Thyroid gland (tissue), 4 donors: ENCODE data around the gene ZNF554. TPM values are rescaled to one million over a fixed set of nuclear protein-coding genes. Genes with fewer than 3 reads are reported as not detected.
"Not testable (repeated sequence)": the region's sequence is repeated elsewhere in the genome, so short reads cannot be mapped to it uniquely, and the experiment has no call there.

Source experiments
- DNase-seq, 2 donors: peaks; one replicate each; pipeline ENCODE4 v3.0.0-alpha.2; 2019
- H3K27ac ChIP-seq, 3 donors: fragments of 200-600 bp; sonication (generic); 1 replicate in 2 of 3; 2 replicates in 1 of 3; pipeline ENCODE4 v1.5.1; 2016 to 2019; ENCODE audit warnings: mild to moderate bottlenecking in 1 of 3, moderate library complexity in 1 of 3
- H3K27me3 ChIP-seq: fragments of 200-600 bp; sonication (generic); one replicate; pipeline ENCODE4 v1.5.1; 2019
- H3K36me3 ChIP-seq, 2 donors: fragments of 200-600 bp; sonication (generic); one replicate each; pipeline ENCODE4 v1.5.1; 2016 to 2019
- H3K4me1 ChIP-seq, 2 donors: fragments of 200-600 bp; sonication (generic); one replicate each; pipeline ENCODE4 v1.5.1; 2017 to 2019
- H3K4me3 ChIP-seq, 3 donors: fragments of 200-600 bp; sonication (generic); replicated peaks in 1 of 3; 1 replicate in 2 of 3; 2 replicates in 1 of 3; pipeline ENCODE4 v1.5.1; 2016; ENCODE audit warnings: mild to moderate bottlenecking in 1 of 3
- H3K9me3 ChIP-seq: fragments of 200-600 bp; sonication (generic); one replicate; pipeline ENCODE4 v1.5.1; 2017
- POLR2A ChIP-seq, 2 donors: fragments of 450-650 bp; IDR thresholded peaks; one replicate each; pipeline ENCODE4 v1.6.1; 2017; ENCODE audit warnings: antibody characterized with exemption in 2 of 2, mild to moderate bottlenecking in 2 of 2, moderate library complexity in 1 of 2
- WGBS, 2 donors: methylation state at CpG; one replicate each; pipeline ENCODE4 v1.1.5; 2017; 5-methylcytosine and 5-hydroxymethylcytosine counted together
- intact Hi-C: fragments of 100-400 bp; cut with DNase I; formaldehyde crosslinking; loops from one replicate; pipeline ENCODE4 v1.15.1; 2023
- total RNA-seq, 4 donors: library from RNA; depleted of rRNA; stranded (reverse); fragments of >200 nt; gene quantifications; one replicate each; pipeline ENCODE4 v1.2.3, GENCODE V29; 2016
- TF ChIP-seq, protein P1 (sequence below), 6 experiments: fragments of 200-600 bp in 3 of 6; fragments of 450-650 bp in 3 of 6; sonication (generic) in 3 of 6; IDR thresholded peaks; one replicate each; pipeline ENCODE4 v1.5.1; 2016 to 2019; ENCODE audit warnings: antibody characterized with exemption in 6 of 6, mild to moderate bottlenecking in 2 of 6, inconsistent platforms in 1 of 6, moderate library complexity in 1 of 6

The ZNF554 gene
- total RNA-seq, 4 donors from 2014 or later, result 4.9 to 9.2 (median 6.2) TPM

DNA sequence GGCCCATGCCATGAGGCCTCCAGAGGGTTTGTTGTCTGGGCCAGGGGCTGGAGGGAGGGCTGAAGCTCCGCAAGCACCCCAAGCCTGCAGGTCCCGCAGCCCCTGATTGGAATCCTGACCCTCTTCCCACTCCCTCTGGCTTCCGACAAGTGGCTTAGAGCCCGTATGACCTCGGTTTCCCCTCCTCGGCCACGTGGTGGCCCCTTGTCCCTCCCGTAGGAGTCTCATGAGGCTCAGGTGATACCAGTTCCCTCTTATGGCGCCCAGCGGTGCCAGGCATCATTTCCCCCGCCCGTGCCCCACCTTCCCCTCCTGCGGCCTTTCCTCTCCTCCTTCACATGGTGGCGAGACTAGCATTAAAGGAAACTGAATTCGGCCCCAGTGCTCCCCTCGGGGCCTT lies 28.2 kb upstream of the ZNF554 start:
- Histone ChIP-seq H3K4me3 (no peak overlapping the region), H3K27ac (peak overlapping the region; percentile 55 to 72 (median 64)), H3K27me3 (no peaks in the 10 kb centered on the region), H3K4me1 (peaks cover 14 to 31% of the 10 kb centered on the region in 2 donors), H3K36me3 (peaks cover 0 to 8% of the 10 kb centered on the region in 2 donors), H3K9me3 (no peaks in the 10 kb centered on the region)
- intact Hi-C loops, result no loop called here
- TF ChIP-seq, protein P1, sequence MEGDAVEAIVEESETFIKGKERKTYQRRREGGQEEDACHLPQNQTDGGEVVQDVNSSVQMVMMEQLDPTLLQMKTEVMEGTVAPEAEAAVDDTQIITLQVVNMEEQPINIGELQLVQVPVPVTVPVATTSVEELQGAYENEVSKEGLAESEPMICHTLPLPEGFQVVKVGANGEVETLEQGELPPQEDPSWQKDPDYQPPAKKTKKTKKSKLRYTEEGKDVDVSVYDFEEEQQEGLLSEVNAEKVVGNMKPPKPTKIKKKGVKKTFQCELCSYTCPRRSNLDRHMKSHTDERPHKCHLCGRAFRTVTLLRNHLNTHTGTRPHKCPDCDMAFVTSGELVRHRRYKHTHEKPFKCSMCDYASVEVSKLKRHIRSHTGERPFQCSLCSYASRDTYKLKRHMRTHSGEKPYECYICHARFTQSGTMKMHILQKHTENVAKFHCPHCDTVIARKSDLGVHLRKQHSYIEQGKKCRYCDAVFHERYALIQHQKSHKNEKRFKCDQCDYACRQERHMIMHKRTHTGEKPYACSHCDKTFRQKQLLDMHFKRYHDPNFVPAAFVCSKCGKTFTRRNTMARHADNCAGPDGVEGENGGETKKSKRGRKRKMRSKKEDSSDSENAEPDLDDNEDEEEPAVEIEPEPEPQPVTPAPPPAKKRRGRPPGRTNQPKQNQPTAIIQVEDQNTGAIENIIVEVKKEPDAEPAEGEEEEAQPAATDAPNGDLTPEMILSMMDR (IDR thresholded peaks at IDR 0.05), result no peak
- DNase-seq, result no peak
- WGBS, 2 donors, result 88 to 93% methylated on average over 16 of the region's 16 CpGs

DNA sequence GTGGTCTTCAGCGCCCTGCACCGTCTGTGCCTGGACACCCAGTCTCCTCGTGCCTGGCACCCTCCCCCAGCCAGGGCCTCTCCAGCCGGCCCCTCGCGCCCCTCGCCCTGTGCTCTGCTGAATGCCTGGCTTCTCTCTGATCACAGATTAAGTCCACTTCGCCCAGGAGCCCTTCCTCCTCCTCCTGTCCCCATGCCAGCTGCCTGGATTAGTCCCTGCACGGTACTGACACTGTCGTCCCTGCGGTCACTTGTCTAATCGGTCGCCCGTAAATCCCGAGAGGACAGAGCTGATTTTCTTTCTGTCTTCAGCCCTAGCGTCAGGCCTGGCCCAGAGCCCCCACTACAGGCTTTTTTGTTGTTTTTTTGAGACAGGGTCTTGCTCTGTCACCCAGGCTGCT lies 27.8 kb upstream of the ZNF554 start:
- no peaks in the 10 kb centered on the region for H3K9me3 ChIP-seq
- TF ChIP-seq POLR2A (IDR thresholded peaks at IDR 0.05), result no peak
- TF ChIP-seq, protein P1 (IDR thresholded peaks at IDR 0.05), result no peak
- no peak overlapping the region for H3K4me3 ChIP-seq
- 54 to 66% methylated on average over 16 of the region's 16 CpGs for WGBS, 2 donors
- no peaks in the 10 kb centered on the region for H3K27me3 ChIP-seq
- peaks cover 0 to 8% of the 10 kb centered on the region in 2 donors for H3K36me3 ChIP-seq
- H3K4me1 ChIP-seq, result peaks cover 13 to 31% of the 10 kb centered on the region in 2 donors
- intact Hi-C loops, result no loop called here
- DNase-seq, result peak; percentile 86 to 95
- peak overlapping the region; percentile 55 to 72 (median 64) for H3K27ac ChIP-seq

DNA sequence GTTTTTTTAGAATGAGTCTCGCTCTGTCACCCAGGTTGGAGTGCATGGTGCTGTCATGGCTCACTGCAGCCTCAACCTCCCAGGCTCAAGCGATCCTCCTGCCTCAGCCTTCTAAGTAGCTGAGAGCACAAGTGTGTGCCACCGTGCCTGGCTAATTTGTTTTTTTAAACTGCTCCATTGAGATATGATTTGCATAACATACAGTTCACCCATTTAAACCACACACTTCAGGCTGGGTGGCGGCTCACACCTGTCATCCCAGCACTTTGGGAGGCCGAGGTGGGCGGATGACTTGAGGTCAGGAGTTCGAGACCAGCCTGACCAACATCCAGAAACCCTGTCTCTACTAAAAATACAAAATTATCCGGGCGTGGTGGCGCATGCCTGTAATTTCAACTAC lies 27.0 kb upstream of the ZNF554 start:
- H3K27me3 ChIP-seq, H3K4me3 ChIP-seq, intact Hi-C loops, H3K9me3 ChIP-seq, DNase-seq: not testable (repeated sequence)
- Histone ChIP-seq H3K27ac (peak overlapping the region; percentile 51 to 72 (median 64)), H3K36me3 (peaks cover 0 to 12% of the 10 kb centered on the region in 2 donors), H3K4me1 (peaks cover 13 to 31% of the 10 kb centered on the region in 2 donors)
- 87 to 91% methylated on average over 10 of the region's 10 CpGs for WGBS, 2 donors

DNA sequence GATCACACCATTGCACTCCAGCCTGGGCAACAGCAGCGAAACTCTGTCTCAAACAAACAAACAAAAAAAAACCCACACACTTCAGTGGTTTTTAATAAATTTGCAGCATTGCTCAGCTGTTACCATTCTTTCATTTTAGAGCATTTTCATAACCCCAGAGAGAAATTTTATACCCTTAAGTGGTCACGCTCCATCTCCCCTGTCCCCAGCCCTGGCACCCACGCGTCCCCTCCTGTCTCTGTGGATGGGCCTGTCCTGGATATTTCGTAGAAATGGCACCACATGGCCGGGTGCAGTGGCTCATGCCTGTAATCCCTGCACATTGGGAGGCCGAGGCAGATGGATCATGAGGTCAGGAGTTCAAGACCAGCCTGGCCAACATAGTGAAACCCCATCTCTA lies 26.5 kb upstream of the ZNF554 start:
- Histone ChIP-seq H3K27ac (peak overlapping the region in 2 of 3 donors; percentile 46 to 64), H3K9me3 (no peaks in the 10 kb centered on the region), H3K36me3 (peaks cover 0 to 15% of the 10 kb centered on the region in 2 donors), H3K27me3 (no peaks in the 10 kb centered on the region), H3K4me1 (peaks cover 13 to 31% of the 10 kb centered on the region in 2 donors), H3K4me3 (no peak overlapping the region)
- intact Hi-C loops, result no loop called here
- DNase-seq, result peak in 1 of 2 donors; percentile 46
- TF ChIP-seq POLR2A (IDR thresholded peaks at IDR 0.05), result no peak
- TF ChIP-seq, protein P1 (IDR thresholded peaks at IDR 0.05), result no peak
- WGBS, 2 donors, result 66 to 83% methylated on average over 7 of the region's 7 CpGs

DNA sequence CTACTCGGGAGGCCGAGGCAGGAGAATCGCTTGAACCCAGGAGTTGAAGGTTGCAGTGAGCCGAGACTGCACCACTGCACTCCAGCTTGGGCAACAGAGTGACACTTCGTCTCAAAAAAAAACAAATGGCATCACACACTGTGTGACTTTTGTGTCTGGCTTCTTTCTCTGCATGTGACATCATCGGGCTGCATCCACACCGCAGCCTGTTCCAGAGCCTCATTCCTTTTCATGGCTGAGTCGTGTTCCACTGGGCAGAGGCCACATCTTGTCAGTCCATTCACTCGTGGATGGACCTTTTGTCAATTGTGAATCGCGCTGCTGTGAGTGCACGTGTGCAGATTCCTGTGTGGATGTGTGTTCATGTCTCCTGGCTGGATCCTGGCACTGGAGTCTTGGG lies 26.1 kb upstream of the ZNF554 start:
- peaks cover 0 to 15% of the 10 kb centered on the region in 2 donors for H3K36me3 ChIP-seq
- no peaks in the 10 kb centered on the region for H3K27me3 ChIP-seq
- no peak overlapping the region for H3K4me3 ChIP-seq
- WGBS, 2 donors, result 93 to 94% methylated on average over 12 of the region's 12 CpGs
- H3K9me3 ChIP-seq, result no peaks in the 10 kb centered on the region
- H3K27ac ChIP-seq, result peak overlapping the region in 2 of 3 donors; percentile 46 to 64
- H3K4me1 ChIP-seq, result peaks cover 13 to 31% of the 10 kb centered on the region in 2 donors
- TF ChIP-seq POLR2A (IDR thresholded peaks at IDR 0.05), result no peak
- TF ChIP-seq, protein P1 (IDR thresholded peaks at IDR 0.05), result no peak
- no peak for DNase-seq
- intact Hi-C loops, result no loop called here
